SK-N-SH (cell line): ENCODE data around the gene PRR18. TPM values are rescaled to one million over a fixed set of nuclear protein-coding genes. Genes with fewer than 3 reads are reported as not detected.

Experiments
- CTCF ChIA-PET: fragments of 300-600, 350-600 bp; formaldehyde crosslinking; extraction: SDS; loops from one replicate; lab custom pipeline; 2021; lab: Yijun Ruan, JAX
- POLR2A ChIA-PET: fragments of 350-600 bp; sonication (Branson Sonifier 250); formaldehyde crosslinking; extraction: SDS; loops from one replicate; lab custom pipeline; 2020; ENCODE audit warnings: antibody characterized with exemption, inconsistent platforms; lab: Yijun Ruan, JAX
- DNase-seq: peaks from one replicate; pipeline ENCODE4 v3.0.0; 2012
- H2AFZ ChIP-seq: fragments of 200-600 bp; sonication (generic); 2 replicates; pipeline ENCODE4 v1.8.1; 2016; ENCODE audit warnings: antibody characterized with exemption, mild to moderate bottlenecking, low read depth
- H3F3A ChIP-seq: fragments of 200-600 bp; sonication (generic); replicated peaks from 2 replicates; pipeline ENCODE3; 2016; ENCODE audit warnings: antibody characterized with exemption, mild to moderate bottlenecking; ENCODE audit not compliant: insufficient read depth
- H3K27ac ChIP-seq, 2 experiments: fragments of 200-500 bp in 1 of 2; fragments of 200-600 bp in 1 of 2; sonication (Bioruptor generic) in 1 of 2; sonication (generic), shearing (Covaris generic) in 1 of 2; 2 replicates each; pipeline versions ENCODE4 v1.5.1 to v1.6.1; 2014 to 2016; ENCODE audit warnings: low read depth in 2 of 2, inconsistent platforms in 1 of 2, low read length in 1 of 2, mild to moderate bottlenecking in 1 of 2, mixed read lengths in 1 of 2
- H3K27me3 ChIP-seq: fragments of 200-600 bp; sonication (generic), shearing (Covaris generic); 2 replicates; pipeline ENCODE4 v1.6.1; 2016; ENCODE audit warnings: mixed run types; ENCODE audit not compliant: insufficient read depth
- H3K36me3 ChIP-seq, 2 experiments: fragments of 200-500 bp in 1 of 2; fragments of 200-600 bp in 1 of 2; sonication (Bioruptor generic) in 1 of 2; sonication (generic) in 1 of 2; replicated peaks in 1 of 2; 2 replicates each; pipeline versions ENCODE3 to v1.5.1; 2014 to 2016; ENCODE audit warnings: low read length in 1 of 2, mild to moderate bottlenecking in 1 of 2; ENCODE audit not compliant: insufficient read depth in 2 of 2, control insufficient read depth in 1 of 2
- H3K4me1 ChIP-seq, 2 experiments: fragments of 200-500 bp in 1 of 2; fragments of 200-600 bp in 1 of 2; sonication (Bioruptor generic) in 1 of 2; sonication (generic), shearing (Covaris generic) in 1 of 2; 2 replicates each; pipeline versions ENCODE4 v1.5.1 to v1.6.1; 2014 to 2016; ENCODE audit warnings: low read depth in 1 of 2, low read length in 1 of 2, mixed run types in 1 of 2; ENCODE audit not compliant: insufficient read depth in 2 of 2, control insufficient read depth in 1 of 2
- H3K4me2 ChIP-seq: fragments of 200-600 bp; sonication (generic), shearing (Covaris generic); 2 replicates; pipeline ENCODE4 v1.6.1; 2017; ENCODE audit warnings: mixed run types
- H3K4me3 ChIP-seq, 2 experiments: fragments of 200-500 bp in 1 of 2; fragments of 200-600 bp in 1 of 2; sonication (Bioruptor generic) in 1 of 2; sonication (generic), shearing (Covaris generic) in 1 of 2; 2 replicates each; pipeline versions ENCODE4 v1.5.1 to v1.8.1; 2014 to 2016; ENCODE audit warnings: low read depth in 2 of 2, inconsistent platforms in 1 of 2, low read length in 1 of 2, mild to moderate bottlenecking in 1 of 2, mixed read lengths in 1 of 2, moderate library complexity in 1 of 2
- H3K79me2 ChIP-seq: fragments of 200-600 bp; sonication (generic); 2 replicates; pipeline ENCODE4 v1.8.1; 2017; ENCODE audit warnings: mild to moderate bottlenecking; ENCODE audit not compliant: insufficient read depth
- H3K9ac ChIP-seq: fragments of 200-600 bp; sonication (generic); 2 replicates; pipeline ENCODE4 v1.6.1; 2017; ENCODE audit warnings: mixed run types
- H3K9me2 ChIP-seq: fragments of 200-600 bp; sonication (generic); 2 replicates; pipeline ENCODE4 v1.6.1; 2017; ENCODE audit warnings: mixed run types
- H3K9me3 ChIP-seq: fragments of 200-600 bp; sonication (generic); 2 replicates; pipeline ENCODE4 v1.6.1; 2017; ENCODE audit warnings: mixed run types, mild to moderate bottlenecking, moderate library complexity
- H4K20me1 ChIP-seq: fragments of 200-600 bp; sonication (generic); 2 replicates; pipeline ENCODE4 v1.6.1; 2017; ENCODE audit warnings: mild to moderate bottlenecking, mixed run types; ENCODE audit not compliant: insufficient read depth
- CTCF ChIP-seq: fragments of 200-600 bp; sonication (generic); IDR thresholded peaks from 2 replicates; pipeline ENCODE4 v1.6.1; 2017; ENCODE audit warnings: antibody characterized with exemption, mild to moderate bottlenecking, moderate library complexity
- EP300 ChIP-seq, 2 experiments: IDR thresholded peaks; 2 replicates each; pipeline versions ENCODE4 v1.4.0 to v1.6.1; 2012; ENCODE audit warnings: borderline replicate concordance in 1 of 2, low read depth in 1 of 2, low read length in 1 of 2
- FOXM1 ChIP-seq: IDR thresholded peaks from 2 replicates; pipeline ENCODE4 v1.4.0; 2012; ENCODE audit warnings: low read depth, mild to moderate bottlenecking
- GABPA ChIP-seq: IDR thresholded peaks from 2 replicates; pipeline ENCODE4 v1.4.0; 2012; ENCODE audit warnings: low read depth, mild to moderate bottlenecking
- MAX ChIP-seq: IDR thresholded peaks from 2 replicates; pipeline ENCODE4 v1.4.0; 2012; ENCODE audit warnings: low read depth
- MXI1 ChIP-seq: IDR thresholded peaks from 2 replicates; pipeline ENCODE4 v1.6.1; 2012; ENCODE audit warnings: mild to moderate bottlenecking, low read depth, low read length, improper control_type of control experiment
- NFIC ChIP-seq: IDR thresholded peaks from 2 replicates; pipeline ENCODE4 v1.4.0; 2012; ENCODE audit warnings: borderline replicate concordance
- POLR2AphosphoS5 ChIP-seq: IDR thresholded peaks from 2 replicates; pipeline ENCODE4 v1.6.1; 2012; ENCODE audit warnings: low read depth, low read length
- RCOR1 ChIP-seq: fragments of 150-350 bp; IDR thresholded peaks from 2 replicates; pipeline ENCODE4 v1.6.1; 2017; ENCODE audit warnings: antibody characterized with exemption, low read length
- REST ChIP-seq: IDR thresholded peaks from 2 replicates; pipeline ENCODE4 v1.6.1; 2012; ENCODE audit warnings: mild to moderate bottlenecking, low read depth, low read length, moderate library complexity
- RFX5 ChIP-seq: IDR thresholded peaks from 2 replicates; pipeline ENCODE4 v1.6.1; 2012; ENCODE audit warnings: mild to moderate bottlenecking, improper control_type of control experiment, low read length
- RXRA ChIP-seq: IDR thresholded peaks from 2 replicates; pipeline ENCODE4 v1.4.0; 2012; ENCODE audit warnings: low read depth, mild to moderate bottlenecking, borderline replicate concordance
- SIN3A ChIP-seq: IDR thresholded peaks from 2 replicates; pipeline ENCODE4 v1.6.1; 2012; ENCODE audit warnings: low read depth, mild to moderate bottlenecking, low read length, moderate library complexity, borderline replicate concordance
- SMC3 ChIP-seq: IDR thresholded peaks from 2 replicates; pipeline ENCODE4 v1.6.1; 2012; ENCODE audit warnings: low read depth, low read length, improper control_type of control experiment
- TAF1 ChIP-seq: IDR thresholded peaks from 2 replicates; pipeline ENCODE4 v1.6.1; 2012; ENCODE audit warnings: low read depth, mild to moderate bottlenecking, low read length, moderate library complexity, borderline replicate concordance
- USF1 ChIP-seq: IDR thresholded peaks from 2 replicates; pipeline ENCODE4 v1.4.0; 2012; ENCODE audit warnings: low read depth, borderline replicate concordance
- YY1 ChIP-seq: IDR thresholded peaks from 2 replicates; pipeline ENCODE4 v1.4.0; 2012; ENCODE audit warnings: low read depth, mild to moderate bottlenecking
- ZBTB33 ChIP-seq: IDR thresholded peaks from 2 replicates; pipeline ENCODE4 v1.4.0; 2012; ENCODE audit warnings: low read depth, borderline replicate concordance
- WGBS: methylation state at CpG from one replicate; pipeline ENCODE4 v1.1.6; 2017; ENCODE audit warnings: low lambda C conversion rate; 5-methylcytosine and 5-hydroxymethylcytosine counted together
- polyA plus RNA-seq, 3 experiments: library from polyadenylated mRNA; depleted of rRNA; stranded (reverse); fragments of >200 nt; gene quantifications; 2 replicates each; pipeline ENCODE4 v1.2.3, GENCODE V29; 2012

The PRR18 gene
- polyA plus RNA-seq, 1 of the 3 experiments (the other 2 are of a cell fraction): 0.02 TPM

GRCh38 chr6:166289207-166290060 lies 18.8 kb downstream of the PRR18 start:
- Histone ChIP-seq H3F3A (no peaks in the 10 kb centered on the region), H3K9me3 (no peaks in the 10 kb centered on the region), H4K20me1 (no peaks in the 10 kb centered on the region), H3K36me3 (no peaks in the 10 kb centered on the region)
- CTCF ChIA-PET: interaction anchor here (2.6 kb wide), 1 partner anchor 13 kb away, joined by 6 read pairs; no protein-coding TSS in a partner anchor
- TF ChIP-seq RFX5 (no peak), USF1 (no peak), SIN3A (no peak), YY1 (no peak), RCOR1 (no peak), ZBTB33 (no peak), MAX (no peak), CTCF (no peak), SMC3 (no peak), REST (no peak), EP300 (IDR thresholded peaks at IDR 0.05; ENCODE audit: borderline replicate concordance in 1 of 2, low read depth in 1 of 2, low read length in 1 of 2) (no peak), POLR2AphosphoS5 (no peak), FOXM1 (no peak), RXRA (no peak), TAF1 (no peak), MXI1 (no peak), GABPA (no peak), NFIC (no peak)
- TF ChIP-seq, all 33 proteins: peak for 0
- POLR2A ChIA-PET: no interaction called here
- H3K4me2 ChIP-seq: no peak overlapping the region
- WGBS: 48% methylated on average over 14 of the region's 14 CpGs
- no peaks in the 10 kb centered on the region for H3K79me2 ChIP-seq
- H3K9me2 ChIP-seq: no peaks in the 10 kb centered on the region
- H3K4me3 ChIP-seq: no peak overlapping the region
- DNase-seq: no peak
- H2AFZ ChIP-seq: no peak overlapping the region
- no peak overlapping the region for H3K27ac ChIP-seq
- peaks cover 34% of the 10 kb centered on the region; the same call in 1 of the 2 replicates for H3K27me3 ChIP-seq
- H3K9ac ChIP-seq: no peak overlapping the region
- no peaks in the 10 kb centered on the region for H3K4me1 ChIP-seq
